ENCODE data around the gene PPIL6.

PPIL6 gene

DNA sequence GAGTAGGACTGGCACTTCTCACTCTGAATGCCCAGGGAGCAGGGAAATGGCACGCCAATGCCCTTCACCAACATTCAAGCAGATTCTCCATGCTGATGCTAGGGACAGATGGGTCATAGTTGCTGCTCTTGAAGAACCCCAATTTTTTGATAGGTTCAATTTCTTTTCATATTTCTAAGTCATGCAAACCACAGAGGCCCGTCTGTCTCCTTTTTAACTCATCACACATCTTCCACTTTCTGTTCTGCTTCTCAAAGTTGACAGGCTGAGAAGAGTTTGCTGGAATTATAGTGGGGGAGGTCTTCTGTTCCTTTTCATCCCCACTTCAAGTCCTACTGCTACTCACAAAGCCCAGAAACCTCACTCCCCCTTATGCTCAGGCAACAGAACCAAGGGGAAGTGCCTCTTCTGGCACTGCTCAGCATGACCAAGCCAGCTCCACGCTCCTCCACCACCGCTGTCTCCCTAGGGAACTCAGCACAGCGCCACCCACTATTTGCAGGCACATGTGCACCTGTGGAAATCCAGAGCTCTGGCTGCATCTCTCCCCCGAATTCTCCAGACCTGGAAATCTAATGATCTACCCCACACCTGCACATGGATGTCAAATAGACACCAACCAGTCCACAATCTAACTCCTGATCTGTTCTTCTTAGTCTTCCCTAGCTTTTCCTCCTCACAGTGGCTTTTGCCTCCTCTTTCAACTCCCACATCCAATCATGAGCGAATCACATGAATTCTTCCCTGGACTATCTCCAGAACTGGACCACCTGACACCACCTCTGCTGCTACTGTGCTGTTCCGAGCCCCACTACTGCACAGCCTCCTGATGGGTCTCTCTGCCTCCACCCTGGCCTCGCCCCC is 31.9 kb upstream of the PPIL6 start:
- H3K36me3 ChIP-seq (ENCODE audit: control insufficient read depth, insufficient read depth, low read length): peaks cover 19% of the 10 kb centered on the region
- no peak for DNase-seq (ENCODE audit: extremely low read depth, insufficient read length)
- H3K27me3 ChIP-seq (replicated peaks; ENCODE audit: control insufficient read depth, insufficient read depth, low read length): no peaks in the 10 kb centered on the region
- no peak overlapping the region for H3K4me3 ChIP-seq (replicated peaks; ENCODE audit: low read depth, low read length)
- TF ChIP-seq, protein P1, sequence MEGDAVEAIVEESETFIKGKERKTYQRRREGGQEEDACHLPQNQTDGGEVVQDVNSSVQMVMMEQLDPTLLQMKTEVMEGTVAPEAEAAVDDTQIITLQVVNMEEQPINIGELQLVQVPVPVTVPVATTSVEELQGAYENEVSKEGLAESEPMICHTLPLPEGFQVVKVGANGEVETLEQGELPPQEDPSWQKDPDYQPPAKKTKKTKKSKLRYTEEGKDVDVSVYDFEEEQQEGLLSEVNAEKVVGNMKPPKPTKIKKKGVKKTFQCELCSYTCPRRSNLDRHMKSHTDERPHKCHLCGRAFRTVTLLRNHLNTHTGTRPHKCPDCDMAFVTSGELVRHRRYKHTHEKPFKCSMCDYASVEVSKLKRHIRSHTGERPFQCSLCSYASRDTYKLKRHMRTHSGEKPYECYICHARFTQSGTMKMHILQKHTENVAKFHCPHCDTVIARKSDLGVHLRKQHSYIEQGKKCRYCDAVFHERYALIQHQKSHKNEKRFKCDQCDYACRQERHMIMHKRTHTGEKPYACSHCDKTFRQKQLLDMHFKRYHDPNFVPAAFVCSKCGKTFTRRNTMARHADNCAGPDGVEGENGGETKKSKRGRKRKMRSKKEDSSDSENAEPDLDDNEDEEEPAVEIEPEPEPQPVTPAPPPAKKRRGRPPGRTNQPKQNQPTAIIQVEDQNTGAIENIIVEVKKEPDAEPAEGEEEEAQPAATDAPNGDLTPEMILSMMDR (IDR thresholded peaks at IDR 0.05; ENCODE audit: insufficient read depth, low read length, poor library complexity, severe bottlenecking): peak; percentile 45

DNA sequence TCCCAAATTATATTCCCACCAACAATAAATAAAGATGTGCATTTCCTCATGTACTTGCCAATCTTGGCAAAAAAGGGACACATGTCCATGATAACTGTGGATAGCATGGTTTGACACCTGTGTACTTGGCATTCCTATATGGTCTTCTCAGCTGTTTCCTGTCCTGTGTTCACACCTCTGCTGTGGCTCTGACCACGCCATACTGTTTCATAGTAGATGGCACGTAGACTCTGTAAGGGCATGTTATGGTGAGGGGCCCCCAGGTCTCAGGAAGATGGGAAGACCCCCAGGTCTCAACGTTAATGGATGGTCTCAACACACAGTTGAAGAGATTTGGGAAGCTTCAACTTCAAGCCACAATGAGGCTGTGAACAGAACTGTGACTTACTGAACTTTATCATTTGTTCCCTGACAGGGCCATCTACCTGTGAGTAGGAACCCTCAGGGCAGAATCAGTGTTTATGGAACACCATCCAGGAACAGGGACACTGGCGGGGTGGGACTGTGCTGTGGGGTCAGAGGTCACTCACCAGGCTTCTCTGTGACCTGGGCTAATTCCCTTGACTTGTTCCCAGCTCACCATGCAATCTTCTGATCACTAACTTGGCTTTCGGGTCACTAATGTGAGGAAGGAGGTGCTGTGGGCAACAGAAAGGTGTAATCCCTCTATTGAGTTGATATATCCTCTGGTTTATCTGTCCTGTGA is 30.8 kb upstream of the PPIL6 start:
- TF ChIP-seq, protein P1 (IDR thresholded peaks at IDR 0.05; ENCODE audit: insufficient read depth, low read length, poor library complexity, severe bottlenecking): no peak
- Histone ChIP-seq H3K36me3 (ENCODE audit: control insufficient read depth, insufficient read depth, low read length) (peaks cover 20% of the 10 kb centered on the region), H3K27me3 (replicated peaks; ENCODE audit: control insufficient read depth, insufficient read depth, low read length) (no peaks in the 10 kb centered on the region), H3K4me3 (replicated peaks; ENCODE audit: low read depth, low read length) (no peak overlapping the region)
- no peak for DNase-seq (ENCODE audit: extremely low read depth, insufficient read length)

DNA sequence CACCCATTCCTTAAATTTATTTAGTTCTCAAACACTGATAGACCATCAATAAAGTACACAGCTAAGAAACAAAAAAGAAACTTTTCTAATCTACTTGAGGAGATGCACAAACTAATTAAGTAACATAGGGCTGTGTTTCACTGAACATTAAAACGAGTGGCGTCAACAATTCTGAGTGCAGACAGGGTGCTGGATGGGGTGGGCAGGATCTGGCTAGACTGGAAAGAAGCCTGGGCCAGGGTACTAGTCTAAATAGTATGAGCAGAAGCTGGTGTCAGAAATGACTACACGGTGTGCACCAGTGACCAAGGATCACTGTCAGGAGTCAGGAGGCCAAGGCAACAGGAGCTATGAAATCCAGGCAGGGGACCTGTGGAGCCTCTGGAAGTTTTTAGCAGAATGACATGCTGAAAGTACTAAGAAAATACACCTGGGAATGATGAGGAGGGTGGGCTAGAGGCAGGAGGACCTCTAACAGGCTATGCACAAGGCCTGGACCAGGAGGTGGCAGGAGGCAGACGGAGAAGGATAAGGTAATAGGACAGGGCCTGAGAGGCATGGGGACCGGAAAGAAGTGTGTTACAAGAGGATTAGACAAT is 29.3 kb upstream of the PPIL6 start:
- TF ChIP-seq, protein P1 (IDR thresholded peaks at IDR 0.05; ENCODE audit: insufficient read depth, low read length, poor library complexity, severe bottlenecking): no peak
- Histone ChIP-seq H3K36me3 (ENCODE audit: control insufficient read depth, insufficient read depth, low read length) (peaks cover 23% of the 10 kb centered on the region), H3K27me3 (replicated peaks; ENCODE audit: control insufficient read depth, insufficient read depth, low read length) (no peaks in the 10 kb centered on the region), H3K4me3 (replicated peaks; ENCODE audit: low read depth, low read length) (no peak overlapping the region)
- no peak for DNase-seq (ENCODE audit: extremely low read depth, insufficient read length)

DNA sequence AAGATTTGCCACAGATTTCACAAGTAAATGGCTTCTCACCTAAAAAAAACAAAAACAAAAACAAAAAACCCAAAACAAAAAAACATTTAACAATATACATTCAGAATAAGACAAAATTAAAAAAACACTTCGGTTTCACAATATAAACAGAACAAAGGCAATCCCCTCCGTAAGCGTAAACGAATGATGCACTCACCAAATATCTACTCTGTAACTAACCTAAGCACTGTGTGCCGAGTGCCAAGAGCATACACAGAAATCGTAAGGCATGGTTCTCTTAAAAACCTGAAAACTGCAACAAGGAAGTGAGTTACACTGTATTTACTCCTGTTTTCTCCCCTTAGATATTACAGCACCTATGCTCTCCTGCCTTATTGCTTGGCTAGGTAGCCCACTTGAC is 27.3 kb upstream of the PPIL6 start:
- no peaks in the 10 kb centered on the region for H3K27me3 ChIP-seq (replicated peaks; ENCODE audit: control insufficient read depth, insufficient read depth, low read length)
- H3K4me3 ChIP-seq (replicated peaks; ENCODE audit: low read depth, low read length): no peak overlapping the region
- TF ChIP-seq, protein P1 (IDR thresholded peaks at IDR 0.05; ENCODE audit: insufficient read depth, low read length, poor library complexity, severe bottlenecking): no peak
- peaks cover 24% of the 10 kb centered on the region for H3K36me3 ChIP-seq (ENCODE audit: control insufficient read depth, insufficient read depth, low read length)
- no peak for DNase-seq (ENCODE audit: extremely low read depth, insufficient read length)

DNA sequence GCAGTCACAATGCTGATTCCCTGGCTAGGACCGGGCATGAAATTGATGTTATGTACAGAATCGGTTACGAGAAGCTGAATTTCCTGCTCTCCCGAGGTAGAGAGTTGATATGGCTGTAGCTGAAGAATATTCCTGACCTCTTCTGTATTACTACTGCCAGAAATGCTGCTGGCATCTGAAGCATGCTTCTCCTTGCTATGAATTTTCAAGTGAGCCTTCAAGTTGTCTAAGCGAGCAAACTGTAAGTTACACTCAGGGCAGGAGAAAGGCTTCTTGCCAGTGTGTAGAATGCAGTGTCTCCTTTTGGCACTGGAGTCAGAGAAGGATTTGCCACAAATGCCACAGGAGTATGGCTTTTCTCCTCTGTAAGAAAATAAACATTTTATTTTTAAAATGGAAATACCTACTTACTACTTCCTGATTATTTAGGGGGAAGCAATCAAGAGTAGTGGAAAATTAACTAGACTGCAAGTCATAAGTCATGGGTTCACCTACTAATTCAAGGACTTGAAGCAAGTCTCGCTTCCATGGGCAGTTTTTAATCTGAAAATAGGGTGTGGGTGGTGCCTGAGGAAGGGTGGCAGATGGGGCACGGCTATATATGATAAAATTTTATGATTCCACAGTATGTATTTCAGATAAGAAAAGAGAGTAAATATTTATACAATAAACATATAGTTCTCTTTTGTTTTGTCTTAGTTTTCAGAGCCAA is 25.9 kb upstream of the PPIL6 start:
- H3K27me3 ChIP-seq (replicated peaks; ENCODE audit: control insufficient read depth, insufficient read depth, low read length): no peaks in the 10 kb centered on the region
- peaks cover 25% of the 10 kb centered on the region for H3K36me3 ChIP-seq (ENCODE audit: control insufficient read depth, insufficient read depth, low read length)
- H3K4me3 ChIP-seq (replicated peaks; ENCODE audit: low read depth, low read length): no peak overlapping the region
- no peak for DNase-seq (ENCODE audit: extremely low read depth, insufficient read length)
- TF ChIP-seq, protein P1 (IDR thresholded peaks at IDR 0.05; ENCODE audit: insufficient read depth, low read length, poor library complexity, severe bottlenecking): no peak

All from GM06990 (cell line).